RWPE1 (cell line): ENCODE results near the gene EDARADD.

ENCODE experiments used
- CTCF ChIA-PET: fragments of 350-600 bp; sonication (Branson Sonifier 250); formaldehyde crosslinking; extraction: SDS; loops from one replicate; lab custom pipeline; 2021; lab: Yijun Ruan, JAX
- POLR2A ChIA-PET: fragments of 400-600 bp; formaldehyde crosslinking; extraction: SDS; loops from one replicate; lab custom pipeline; 2020; ENCODE audit warnings: antibody characterized with exemption; ENCODE audit not compliant: low non-redundant PET; lab: Yijun Ruan, JAX
- DNase-seq: peaks from one replicate; pipeline ENCODE4 v3.0.0; 2012; ENCODE audit warnings: low spot score
- H3K27ac ChIP-seq: fragments of 450-650 bp; 2 replicates; pipeline ENCODE4 v1.5.1; 2017
- TF ChIP-seq, protein P1 (sequence below): fragments of 450-650 bp; conservative IDR thresholded peaks from 2 replicates; pipeline ENCODE4 v1.5.1; 2017; ENCODE audit warnings: low read depth, mild to moderate bottlenecking

The EDARADD gene

DNA sequence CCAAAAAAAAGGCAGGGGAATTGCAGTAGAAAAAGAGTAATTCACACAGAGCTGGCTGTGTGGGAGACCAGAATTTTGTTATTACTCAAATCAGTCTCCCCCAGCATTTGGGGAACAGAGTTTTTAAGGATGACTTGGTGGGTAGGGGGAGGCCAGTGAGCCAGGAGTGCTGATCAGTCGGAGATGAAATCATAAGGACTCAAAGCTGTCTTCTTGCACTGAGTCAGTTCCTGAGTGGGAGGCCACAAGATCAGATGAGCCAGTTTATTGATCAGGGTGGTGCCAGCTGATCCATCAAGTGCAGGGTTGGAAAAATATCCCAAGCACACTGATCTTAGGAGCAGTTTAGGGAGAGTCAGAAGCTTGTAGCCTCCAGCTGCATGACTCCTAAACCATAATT, 23.7 kb upstream of the EDARADD start:
- ChIA-PET CTCF (no interaction called here), POLR2A (no interaction called here)
- DNase-seq, result no peak
- H3K27ac ChIP-seq, result no peak overlapping the region
- TF ChIP-seq, protein P1, sequence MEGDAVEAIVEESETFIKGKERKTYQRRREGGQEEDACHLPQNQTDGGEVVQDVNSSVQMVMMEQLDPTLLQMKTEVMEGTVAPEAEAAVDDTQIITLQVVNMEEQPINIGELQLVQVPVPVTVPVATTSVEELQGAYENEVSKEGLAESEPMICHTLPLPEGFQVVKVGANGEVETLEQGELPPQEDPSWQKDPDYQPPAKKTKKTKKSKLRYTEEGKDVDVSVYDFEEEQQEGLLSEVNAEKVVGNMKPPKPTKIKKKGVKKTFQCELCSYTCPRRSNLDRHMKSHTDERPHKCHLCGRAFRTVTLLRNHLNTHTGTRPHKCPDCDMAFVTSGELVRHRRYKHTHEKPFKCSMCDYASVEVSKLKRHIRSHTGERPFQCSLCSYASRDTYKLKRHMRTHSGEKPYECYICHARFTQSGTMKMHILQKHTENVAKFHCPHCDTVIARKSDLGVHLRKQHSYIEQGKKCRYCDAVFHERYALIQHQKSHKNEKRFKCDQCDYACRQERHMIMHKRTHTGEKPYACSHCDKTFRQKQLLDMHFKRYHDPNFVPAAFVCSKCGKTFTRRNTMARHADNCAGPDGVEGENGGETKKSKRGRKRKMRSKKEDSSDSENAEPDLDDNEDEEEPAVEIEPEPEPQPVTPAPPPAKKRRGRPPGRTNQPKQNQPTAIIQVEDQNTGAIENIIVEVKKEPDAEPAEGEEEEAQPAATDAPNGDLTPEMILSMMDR, result no peak

DNA sequence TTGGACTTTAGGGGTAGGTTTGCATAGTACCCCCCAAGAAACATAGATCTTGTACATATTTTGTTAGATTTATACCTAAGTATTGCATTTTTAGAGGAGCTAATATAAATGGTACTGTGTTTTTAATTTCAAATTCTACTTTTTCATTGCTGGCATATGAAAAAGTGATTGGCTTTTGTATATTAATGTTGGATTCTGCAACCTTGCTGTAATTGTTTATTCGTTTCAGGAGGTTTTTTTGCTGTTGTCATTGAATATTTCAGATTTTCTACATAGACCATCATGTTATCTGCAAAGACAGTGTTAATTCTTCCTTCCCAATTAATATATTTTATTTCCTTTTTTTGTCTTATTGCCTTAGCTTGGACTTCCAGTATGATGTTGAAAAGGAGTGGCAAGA, 23.0 kb upstream of the EDARADD start:
- TF ChIP-seq, protein P1, result no peak
- CTCF ChIA-PET, result interaction anchor here (0.7 kb wide), 1 partner anchor 94 kb away, joined by 5 read pairs; no protein-coding TSS in a partner anchor

DNA sequence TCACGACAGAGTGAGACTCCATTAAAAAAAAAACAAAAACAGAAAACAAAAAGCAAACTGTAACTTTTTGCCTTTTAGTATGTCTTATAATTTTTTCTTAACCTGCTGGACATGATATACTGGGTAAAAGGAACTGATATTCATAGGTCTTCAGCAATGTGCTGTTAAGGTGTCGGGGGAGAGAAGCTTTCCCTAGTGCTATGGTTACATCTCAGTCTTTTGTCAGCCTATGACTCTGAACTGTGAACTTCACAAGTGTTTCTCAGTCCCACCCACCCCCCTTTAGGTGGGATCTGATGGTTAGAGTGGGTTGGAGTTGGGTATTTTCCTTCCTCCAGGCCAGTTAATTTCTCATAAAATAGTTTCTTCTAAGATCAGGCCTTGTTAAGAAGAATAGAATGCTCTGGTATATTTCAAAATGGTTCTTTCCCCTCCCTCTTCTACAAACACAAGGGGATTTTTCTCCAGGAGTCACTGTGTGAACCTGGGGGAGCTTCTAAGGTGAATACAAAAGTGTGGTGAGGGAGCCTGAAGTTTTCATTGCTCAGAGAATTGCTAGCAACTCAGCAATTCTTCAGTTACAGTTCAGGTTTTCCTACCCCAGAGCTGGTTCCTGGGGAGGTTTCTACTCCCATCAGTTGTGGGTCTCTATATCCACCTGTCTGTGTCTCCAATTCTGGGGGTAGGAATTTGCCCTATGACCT, 16.1 kb upstream of the EDARADD start:
- POLR2A ChIA-PET, result no interaction called here
- DNase-seq, result no peak
- no peak overlapping the region for H3K27ac ChIP-seq
- TF ChIP-seq, protein P1, result no peak
- CTCF ChIA-PET, result interaction anchor here (0.5 kb wide), 1 partner anchor 111 kb away, joined by 3 read pairs; no protein-coding TSS in a partner anchor

More for the DNA sequence above, 23.0 kb upstream of the EDARADD start:
- POLR2A ChIA-PET, result no interaction called here
- no peak for DNase-seq
- no peak overlapping the region for H3K27ac ChIP-seq

DNA sequence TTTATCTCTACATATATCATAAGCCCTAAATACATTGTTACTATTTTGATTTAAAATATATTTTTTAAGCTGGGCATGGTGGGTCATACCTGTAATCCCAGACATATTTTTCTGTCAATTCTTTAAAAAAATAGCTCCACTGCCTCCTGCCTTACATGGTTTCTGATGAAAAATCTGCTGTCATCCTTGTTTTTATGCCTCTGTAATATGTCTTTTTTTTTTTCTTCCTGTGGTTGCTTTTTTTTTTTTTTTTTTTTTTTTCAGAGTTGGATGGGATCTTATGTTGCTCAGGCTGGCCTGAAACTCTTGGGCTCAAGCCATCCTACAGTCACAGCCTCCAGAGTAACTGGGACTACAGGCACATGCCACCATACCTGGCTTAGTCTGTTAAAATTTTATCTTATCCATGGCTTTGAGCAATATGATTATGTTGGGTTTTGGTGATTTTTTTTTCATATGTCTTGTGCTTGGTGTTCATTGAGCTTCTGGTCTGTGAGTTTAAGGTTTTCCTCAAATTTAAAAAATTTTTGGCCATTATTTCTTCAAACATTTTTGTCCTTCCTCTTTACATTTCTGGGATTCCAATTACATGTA, 12.4 kb upstream of the EDARADD start:
- no peak for DNase-seq
- H3K27ac ChIP-seq, result no peak overlapping the region
- ChIA-PET POLR2A (no interaction called here), CTCF (interaction anchor here (0.6 to 1.0 kb wide), 3 partner anchors 13 to 199 kb away, joined by 3 read pairs; partner anchors contain the start of gene EDARADD)
- TF ChIP-seq, protein P1, result no peak

DNA sequence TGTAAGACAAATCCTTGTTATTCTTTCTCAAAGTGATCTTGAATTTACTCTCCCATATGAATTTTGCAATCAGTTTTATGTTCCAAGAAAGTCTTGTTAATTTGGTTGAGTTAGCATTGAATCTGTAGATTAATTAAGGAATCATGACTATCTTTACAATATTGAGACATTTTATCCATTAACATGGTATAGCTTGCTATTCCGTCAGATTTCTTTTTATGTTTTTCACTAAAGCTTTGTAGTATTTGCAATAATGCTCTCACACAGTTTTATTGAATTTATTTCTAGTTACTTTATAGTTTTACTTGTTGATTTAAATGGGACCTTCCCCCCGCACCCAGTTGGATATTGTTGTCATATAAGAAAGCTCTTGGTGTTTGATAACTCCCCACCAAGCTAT, 5.8 kb upstream of the EDARADD start:
- ChIA-PET CTCF (no interaction called here), POLR2A (no interaction called here)
- no peak for DNase-seq
- no peak overlapping the region for H3K27ac ChIP-seq
- TF ChIP-seq, protein P1, result no peak

DNA sequence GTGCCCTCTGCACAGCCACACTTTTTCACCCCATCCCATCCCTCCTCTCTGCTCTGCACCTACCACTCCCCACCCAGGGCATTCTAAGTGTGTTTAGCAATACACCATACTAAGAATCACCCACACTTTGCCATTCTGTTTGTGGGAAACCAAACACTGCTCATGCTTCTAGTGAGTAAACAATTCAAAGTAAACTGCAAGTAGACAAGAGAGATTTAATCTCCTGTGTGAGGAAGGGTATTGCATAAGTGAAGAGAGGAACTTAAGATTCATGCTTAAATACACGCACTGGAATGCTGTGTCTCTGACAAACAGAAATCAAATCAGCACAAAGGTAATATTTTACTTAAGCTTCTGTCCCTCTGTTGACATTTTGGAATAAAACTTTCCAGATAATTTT, 4.8 kb upstream of the EDARADD start:
- TF ChIP-seq, protein P1, result no peak
- no peak overlapping the region for H3K27ac ChIP-seq
- POLR2A ChIA-PET, result no interaction called here
- no peak for DNase-seq
- CTCF ChIA-PET, result interaction anchor here (0.6 kb wide), 1 partner anchor 274 kb away, joined by 3 read pairs; no protein-coding TSS in a partner anchor
